ACC112 (cell line): Measurements from ENCODE around the gene SRSF3.
"Not testable (repeated sequence)": the region's sequence is repeated elsewhere in the genome, so short reads cannot be mapped to it uniquely, and the experiment has no call there.

Experiments used
- H2AFZ ChIP-seq: fragments of 200-600 bp; sonication (generic); one replicate; pipeline ENCODE4 v1.6.0; 2017; ENCODE audit warnings: antibody characterized with exemption, low read length; ENCODE audit not compliant: unreplicated experiment
- H3K27ac ChIP-seq: fragments of 200-600 bp; sonication (generic); 2 replicates; pipeline ENCODE4 v1.5.1; 2014; ENCODE audit warnings: low read depth, mild to moderate bottlenecking, antibody characterized with exemption, low read length, moderate library complexity
- H3K27me3 ChIP-seq: fragments of 200-600 bp; sonication (generic); 2 replicates; pipeline ENCODE4 v1.6.1; 2014; ENCODE audit warnings: mild to moderate bottlenecking, antibody characterized with exemption, low read length, moderate library complexity, mixed read lengths; ENCODE audit not compliant: insufficient read depth
- H3K36me3 ChIP-seq: fragments of 200-600 bp; sonication (generic); 2 replicates; pipeline ENCODE4 v1.6.1; 2016; ENCODE audit warnings: mild to moderate bottlenecking, antibody characterized with exemption, low read length, moderate library complexity, mixed read lengths; ENCODE audit not compliant: insufficient read depth
- H3K4me1 ChIP-seq: fragments of 200-600 bp; sonication (generic); one replicate; pipeline ENCODE4 v1.6.1; 2016; ENCODE audit warnings: low read length, mixed read lengths; ENCODE audit not compliant: insufficient read depth, unreplicated experiment, control insufficient read depth
- H3K4me3 ChIP-seq: fragments of 200-600 bp; sonication (generic); 2 replicates; pipeline ENCODE4 v1.5.1; 2014; ENCODE audit warnings: mild to moderate bottlenecking, low read depth, low read length
- H3K79me2 ChIP-seq: fragments of 200-600 bp; sonication (generic); one replicate; pipeline ENCODE4 v1.6.0; 2016; ENCODE audit warnings: low read length; ENCODE audit not compliant: control insufficient read depth, unreplicated experiment, insufficient read depth

SRSF3 gene

GRCh38 chr6:36604090-36605060 lies 10.2 kb downstream of the SRSF3 start:
- peaks cover 58% of the 10 kb centered on the region for H3K4me1 ChIP-seq

GRCh38 chr6:36605143-36605542 lies 11.0 kb downstream of the SRSF3 start:
- H3K27ac ChIP-seq, result peak overlapping the region; percentile 39
- peaks cover 75% of the 10 kb centered on the region for H3K36me3 ChIP-seq
- H3K79me2 ChIP-seq, result peaks cover 59% of the 10 kb centered on the region
- no peaks in the 10 kb centered on the region for H3K27me3 ChIP-seq
- H2AFZ ChIP-seq, result no peak overlapping the region
- peaks cover 50% of the 10 kb centered on the region for H3K4me1 ChIP-seq
- H3K4me3 ChIP-seq, result no peak overlapping the region

More at GRCh38 chr6:36604090-36605060, 10.2 kb downstream of the SRSF3 start:
- H3K4me3 ChIP-seq, result no peak overlapping the region
- H3K27me3 ChIP-seq, result no peaks in the 10 kb centered on the region
- H3K27ac ChIP-seq, result peak overlapping the region; percentile 39
- H2AFZ ChIP-seq, result no peak overlapping the region
- H3K36me3 ChIP-seq, result peaks cover 77% of the 10 kb centered on the region
- H3K79me2 ChIP-seq, result peaks cover 67% of the 10 kb centered on the region

GRCh38 chr6:36605560-36606391 lies 11.6 kb downstream of the SRSF3 start:
- H3K79me2 ChIP-seq, result peaks cover 53% of the 10 kb centered on the region

GRCh38 chr6:36607305-36607682 lies 13.1 kb downstream of the SRSF3 start:
- Histone ChIP-seq H3K27ac (0 out of 2 replicates have a peak overlapping the region, but pooled peaks have one; percentile 24), H3K79me2 (peaks cover 38% of the 10 kb centered on the region), H3K4me1 (peaks cover 36% of the 10 kb centered on the region), H3K36me3 (peaks cover 62% of the 10 kb centered on the region)
- H3K4me3 ChIP-seq, H2AFZ ChIP-seq, H3K27me3 ChIP-seq: not testable (repeated sequence)

More at GRCh38 chr6:36605560-36606391, 11.6 kb downstream of the SRSF3 start:
- Histone ChIP-seq H3K36me3 (peaks cover 69% of the 10 kb centered on the region), H2AFZ (no peak overlapping the region), H3K4me1 (peaks cover 44% of the 10 kb centered on the region), H3K4me3 (no peak overlapping the region), H3K27me3 (no peaks in the 10 kb centered on the region), H3K27ac (peak overlapping the region; percentile 39)

DNA sequence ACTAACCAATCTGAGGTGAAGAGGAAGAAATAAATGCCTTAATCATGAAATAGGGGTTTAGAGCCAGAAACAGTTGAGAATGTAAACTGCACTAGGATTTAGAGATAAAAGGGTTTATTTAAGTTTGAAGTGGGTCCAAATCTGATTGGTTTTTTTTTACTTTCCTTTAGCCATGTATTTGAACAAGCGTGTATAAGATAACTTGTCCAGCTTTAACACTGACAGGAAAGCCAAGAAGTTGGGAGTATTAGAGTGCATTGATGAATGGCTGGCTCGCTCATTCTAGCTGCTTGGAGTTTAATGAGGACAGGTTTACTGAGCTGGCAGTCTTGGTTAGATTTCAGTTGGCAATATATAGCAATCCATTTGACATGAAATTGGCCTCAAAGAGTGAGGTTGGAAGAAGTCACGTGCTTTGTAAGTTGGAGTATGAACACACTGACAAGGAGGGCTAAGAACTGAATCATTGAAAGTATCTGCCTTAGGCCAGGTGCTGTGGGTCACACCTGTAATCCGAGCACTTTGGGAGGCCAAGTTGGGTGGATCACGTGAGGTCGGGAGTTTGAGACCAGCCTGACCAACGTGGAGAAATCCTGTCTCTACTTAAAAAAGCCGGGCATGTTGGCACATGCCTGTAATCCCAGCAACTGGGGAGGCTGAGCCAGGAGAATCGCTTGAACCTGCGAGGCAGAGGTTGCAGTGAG lies 13.7 kb downstream of the SRSF3 start:
- Histone ChIP-seq H3K27me3 (no peaks in the 10 kb centered on the region), H3K79me2 (peaks cover 33% of the 10 kb centered on the region), H2AFZ (no peak overlapping the region), H3K4me1 (peaks cover 34% of the 10 kb centered on the region), H3K4me3 (no peak overlapping the region), H3K36me3 (peaks cover 56% of the 10 kb centered on the region), H3K27ac (peak overlapping the region; percentile 24)

- Histone ChIP-seq H3K79me2 (peaks cover 21% of the 10 kb centered on the region), H3K4me1 (peaks cover 23% of the 10 kb centered on the region), H3K27me3 (no peaks in the 10 kb centered on the region), H3K27ac (no peak overlapping the region), H2AFZ (no peak overlapping the region), H3K36me3 (peaks cover 45% of the 10 kb centered on the region), H3K4me3 (no peak overlapping the region)
These were observed 14.8 kb downstream of the SRSF3 start for GRCh38 chr6:36608788-36609563.

DNA sequence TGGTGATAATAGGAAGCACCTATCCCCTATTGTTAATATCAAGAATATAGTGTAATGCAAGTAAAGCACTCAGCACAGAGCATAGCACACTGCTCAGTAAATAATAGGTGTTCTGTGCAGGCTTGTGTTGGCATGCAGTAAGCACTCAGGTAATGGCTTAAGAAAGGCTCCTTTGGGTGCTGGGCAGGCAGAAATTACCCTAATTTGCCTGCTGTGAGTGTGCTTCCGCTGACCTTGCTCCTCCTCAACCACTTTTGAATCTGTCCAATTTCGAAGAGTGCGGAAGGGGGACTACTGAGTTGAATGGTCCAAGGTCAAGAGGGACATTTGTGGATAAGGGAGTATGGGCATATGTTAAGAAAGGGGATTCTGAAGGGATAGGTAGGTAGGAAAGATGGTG lies 15.4 kb downstream of the SRSF3 start:
- H3K36me3 ChIP-seq, result peaks cover 39% of the 10 kb centered on the region
- H3K4me3 ChIP-seq, result no peak overlapping the region
- H3K79me2 ChIP-seq, result peaks cover 15% of the 10 kb centered on the region
- no peaks in the 10 kb centered on the region for H3K27me3 ChIP-seq
- H3K27ac ChIP-seq, result no peak overlapping the region
- peaks cover 17% of the 10 kb centered on the region for H3K4me1 ChIP-seq
- no peak overlapping the region for H2AFZ ChIP-seq

- Histone ChIP-seq H3K4me3 (no peak overlapping the region), H3K36me3 (peaks cover 32% of the 10 kb centered on the region), H3K4me1 (peaks cover 10% of the 10 kb centered on the region), H3K79me2 (peaks cover 8% of the 10 kb centered on the region), H2AFZ (no peak overlapping the region), H3K27ac (no peak overlapping the region), H3K27me3 (no peaks in the 10 kb centered on the region)
These were observed 16.1 kb downstream of the SRSF3 start for GRCh38 chr6:36610041-36610955.

DNA sequence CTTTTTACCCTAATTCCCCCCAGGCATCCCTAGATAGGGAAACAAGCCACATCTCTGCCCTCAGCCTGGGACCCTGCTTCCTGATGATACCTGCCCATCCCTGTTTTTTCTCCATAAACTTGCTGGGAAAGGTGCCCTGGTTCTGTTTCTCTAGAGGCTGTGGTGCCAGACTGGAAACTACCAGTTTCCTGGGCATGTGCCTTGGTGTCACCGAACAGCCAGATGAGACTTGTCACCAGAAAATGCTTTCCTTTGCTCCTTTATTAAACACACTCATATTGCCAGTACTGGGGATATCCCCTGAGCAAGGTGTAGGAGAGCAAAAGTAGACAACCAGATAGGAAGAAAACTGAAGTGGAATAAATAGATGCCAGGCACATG lies 16.8 kb downstream of the SRSF3 start:
- no peak overlapping the region for H2AFZ ChIP-seq
- peaks cover 3% of the 10 kb centered on the region for H3K4me1 ChIP-seq
- H3K27me3 ChIP-seq, result no peaks in the 10 kb centered on the region
- H3K27ac ChIP-seq, result no peak overlapping the region
- no peak overlapping the region for H3K4me3 ChIP-seq
- H3K36me3 ChIP-seq, result peaks cover 26% of the 10 kb centered on the region
- peaks cover 4% of the 10 kb centered on the region for H3K79me2 ChIP-seq
